HG03066 (cell line): ENCODE results near the gene HEPACAM2.

ENCODE experiments used
- ATAC-seq: cut with Tn5 transposase; IDR thresholded peaks from one replicate; pipeline ENCODE4 v1.9.1; 2021; ENCODE audit warnings: low read depth; ENCODE audit not compliant: unreplicated experiment

The HEPACAM2 gene

DNA sequence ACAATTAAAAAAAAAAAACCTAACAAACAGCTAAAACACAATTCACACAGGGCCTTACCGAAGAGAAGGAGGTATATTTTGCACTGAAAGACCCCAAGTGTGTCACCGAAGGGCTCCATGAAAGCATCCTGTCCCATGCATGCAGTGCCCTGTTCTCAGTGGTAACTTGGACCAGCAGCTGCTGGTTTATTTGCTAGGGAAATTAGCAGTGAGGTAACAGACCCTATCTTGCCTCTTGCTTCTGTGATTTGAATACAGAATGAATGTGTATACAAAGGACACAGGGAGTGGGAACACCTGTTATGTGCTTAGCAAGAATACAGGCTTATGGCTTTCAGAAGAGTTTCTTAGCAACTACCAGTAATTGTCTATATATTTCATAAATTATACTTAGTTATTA, at the start of gene HEPACAM2:
Gene HEPACAM2, minus strand, starts transcription at position 160 of the 400 bp plus-strand sequence.
- ATAC-seq, result no peak

DNA sequence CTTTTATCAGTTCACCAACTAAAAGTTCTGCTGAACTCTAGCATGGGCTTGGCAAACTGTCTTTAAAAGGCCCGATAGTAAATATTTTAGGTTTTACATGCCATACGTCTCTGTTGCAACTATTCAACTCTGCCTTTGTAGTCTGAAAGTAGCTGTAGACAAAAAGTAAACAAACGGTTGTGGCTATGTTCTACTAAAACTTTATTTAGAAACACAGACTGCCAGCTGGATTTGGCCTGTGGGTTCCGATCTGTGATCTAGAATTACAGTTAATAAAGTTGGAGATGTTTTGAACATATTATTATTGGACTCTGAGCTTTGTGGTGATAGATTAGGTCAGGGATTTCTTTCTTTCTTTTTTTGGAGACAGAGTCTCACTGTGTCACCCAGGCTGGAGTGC, 39.0 kb upstream of the HEPACAM2 start:
- no peak for ATAC-seq

DNA sequence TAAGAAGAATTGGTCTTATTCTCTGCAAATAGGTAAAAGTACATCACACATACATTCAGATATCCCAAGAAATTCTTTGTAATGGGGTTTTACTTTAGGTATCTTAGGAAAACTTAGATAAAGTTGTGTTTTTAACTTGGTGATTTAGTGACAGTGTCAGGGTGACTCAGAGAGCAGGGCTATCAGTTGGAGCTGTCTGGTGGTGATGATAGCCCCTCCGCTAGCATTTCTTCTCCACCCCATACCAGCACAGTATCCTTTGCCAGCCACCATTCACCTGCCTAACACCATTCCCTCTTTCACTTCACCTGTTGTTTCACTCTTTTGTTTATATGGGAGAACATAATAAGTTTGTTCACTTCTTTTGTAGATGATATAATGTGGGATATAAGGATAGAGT, 36.3 kb upstream of the HEPACAM2 start:
- ATAC-seq, result no peak

DNA sequence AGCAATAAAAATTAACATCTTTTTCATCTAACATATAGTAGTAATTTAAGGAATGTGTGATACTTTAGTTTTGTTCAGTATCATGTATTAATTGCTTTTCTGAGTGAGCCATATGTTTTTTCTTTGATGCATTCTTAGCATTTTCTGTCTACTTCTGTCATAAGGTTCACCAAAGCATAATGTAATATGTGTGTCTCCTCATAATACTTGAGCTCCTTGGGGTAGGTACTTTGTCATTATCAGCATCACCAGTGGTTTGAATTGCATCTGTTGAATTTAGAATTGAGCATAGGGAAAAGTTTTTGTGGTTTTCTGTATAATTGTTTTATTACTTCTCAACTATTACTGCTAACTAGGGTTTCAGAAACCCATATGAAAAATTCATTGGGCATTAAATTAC, 32.4 kb upstream of the HEPACAM2 start:
- no peak for ATAC-seq

- no peak for ATAC-seq
Measured at GRCh38 chr7:93249491-93250148, 23.4 kb upstream of the HEPACAM2 start.

DNA sequence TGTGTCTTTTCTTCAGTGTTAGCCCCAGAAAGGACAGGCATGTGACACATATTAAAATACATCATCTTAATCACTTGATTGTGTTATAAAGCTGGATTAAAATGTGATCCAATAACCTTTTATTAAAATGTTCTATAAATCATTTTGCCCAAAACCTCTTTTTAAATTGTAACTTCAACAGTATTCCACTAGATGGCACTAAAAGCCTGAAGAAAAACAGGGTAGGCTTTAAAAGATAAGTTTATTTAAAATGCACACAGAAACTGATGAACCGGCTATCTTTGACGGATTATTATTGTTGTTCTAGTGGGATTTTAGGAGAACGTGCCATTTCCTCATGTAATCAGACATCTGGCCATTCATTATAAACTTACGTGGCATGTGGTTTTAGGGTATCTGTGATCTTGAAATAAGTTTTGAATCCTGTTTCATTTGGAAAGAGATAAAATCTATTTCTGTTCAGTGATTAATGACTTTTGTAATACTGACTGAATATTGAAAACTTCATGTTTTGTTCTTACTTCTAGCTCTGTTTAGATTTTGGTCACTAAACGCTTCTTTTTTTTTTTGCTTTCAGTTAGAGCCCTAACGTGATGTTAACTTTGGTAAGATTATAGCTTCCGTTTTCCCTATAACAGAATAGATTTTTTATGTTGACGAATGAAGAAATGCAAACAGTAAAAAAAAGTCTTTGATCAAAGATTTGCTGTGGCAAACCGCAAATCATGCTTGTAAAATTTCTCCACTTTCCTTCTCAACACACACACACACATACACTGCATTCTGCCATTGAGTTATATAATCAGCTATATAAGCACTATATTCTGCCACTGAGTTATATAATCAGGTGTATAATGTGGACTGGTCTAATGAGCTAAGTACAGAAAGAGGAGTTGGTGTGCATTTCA, 19.5 kb upstream of the HEPACAM2 start:
- ATAC-seq, result no peak

GRCh38 chr7:93242106-93242505, 15.8 kb upstream of the HEPACAM2 start:
- no peak for ATAC-seq

- no peak for ATAC-seq
Measured at GRCh38 chr7:93239824-93240223, 13.6 kb upstream of the HEPACAM2 start.

DNA sequence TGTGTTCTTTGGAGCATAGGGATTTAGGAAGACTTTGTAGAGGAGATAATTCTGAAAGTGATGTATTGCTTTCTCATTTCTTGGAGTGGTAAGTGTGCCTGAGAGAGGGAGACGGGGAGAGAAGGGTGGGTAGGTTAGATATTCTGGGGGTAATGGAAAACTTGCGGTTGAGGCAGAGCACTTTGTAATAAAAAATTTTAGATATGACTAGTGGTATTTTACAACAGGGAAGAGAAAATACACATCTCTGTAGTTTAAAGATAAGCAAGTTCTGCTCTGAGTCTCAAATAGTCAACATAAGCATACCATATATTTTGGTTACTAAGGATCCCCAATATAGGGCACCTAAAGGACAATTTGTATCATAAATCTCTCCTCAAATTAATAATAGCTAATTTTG, 12.5 kb upstream of the HEPACAM2 start:
- no peak for ATAC-seq

DNA sequence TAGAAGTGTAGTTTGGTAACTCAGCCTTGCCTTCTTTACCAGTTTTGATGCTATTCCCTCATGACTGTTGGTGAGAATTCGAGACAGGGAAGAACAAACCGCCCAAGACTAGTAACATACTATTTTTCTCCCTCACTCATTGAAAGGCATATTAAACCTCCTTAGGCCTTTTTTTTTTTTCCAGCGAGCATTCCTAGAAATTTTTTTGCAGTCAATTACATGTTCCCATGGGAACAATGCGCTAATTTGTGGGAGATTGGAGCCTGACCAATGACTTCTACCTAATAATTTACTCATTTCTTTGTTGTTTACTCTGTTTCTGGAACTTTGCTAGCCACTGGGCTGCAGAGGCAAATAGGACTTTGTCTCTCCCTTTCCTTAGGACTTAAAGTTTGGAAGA, 11.9 kb upstream of the HEPACAM2 start:
- ATAC-seq, result no peak

DNA sequence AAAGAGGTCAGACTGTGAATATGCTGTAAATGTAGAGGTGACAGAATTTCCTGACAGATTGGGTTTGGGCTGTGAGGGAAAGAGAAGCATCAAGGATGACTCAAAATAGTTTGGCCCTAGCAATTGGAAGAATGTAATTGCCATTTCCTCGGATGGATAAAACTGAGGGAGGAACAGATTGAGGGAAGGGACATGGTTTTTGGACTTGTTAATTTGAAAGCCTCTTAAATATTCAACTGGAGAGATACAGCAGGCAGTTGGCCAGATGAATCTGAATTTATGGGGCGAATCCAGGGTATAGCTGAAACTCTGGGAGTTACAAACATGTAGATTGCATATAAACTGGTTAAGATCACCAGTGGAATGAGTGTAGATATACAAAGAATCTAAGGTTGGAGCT, 9.3 kb upstream of the HEPACAM2 start:
- ATAC-seq, result no peak

GRCh38 chr7:93232673-93233018, 6.4 kb upstream of the HEPACAM2 start:
- peak; percentile 2 for ATAC-seq

DNA sequence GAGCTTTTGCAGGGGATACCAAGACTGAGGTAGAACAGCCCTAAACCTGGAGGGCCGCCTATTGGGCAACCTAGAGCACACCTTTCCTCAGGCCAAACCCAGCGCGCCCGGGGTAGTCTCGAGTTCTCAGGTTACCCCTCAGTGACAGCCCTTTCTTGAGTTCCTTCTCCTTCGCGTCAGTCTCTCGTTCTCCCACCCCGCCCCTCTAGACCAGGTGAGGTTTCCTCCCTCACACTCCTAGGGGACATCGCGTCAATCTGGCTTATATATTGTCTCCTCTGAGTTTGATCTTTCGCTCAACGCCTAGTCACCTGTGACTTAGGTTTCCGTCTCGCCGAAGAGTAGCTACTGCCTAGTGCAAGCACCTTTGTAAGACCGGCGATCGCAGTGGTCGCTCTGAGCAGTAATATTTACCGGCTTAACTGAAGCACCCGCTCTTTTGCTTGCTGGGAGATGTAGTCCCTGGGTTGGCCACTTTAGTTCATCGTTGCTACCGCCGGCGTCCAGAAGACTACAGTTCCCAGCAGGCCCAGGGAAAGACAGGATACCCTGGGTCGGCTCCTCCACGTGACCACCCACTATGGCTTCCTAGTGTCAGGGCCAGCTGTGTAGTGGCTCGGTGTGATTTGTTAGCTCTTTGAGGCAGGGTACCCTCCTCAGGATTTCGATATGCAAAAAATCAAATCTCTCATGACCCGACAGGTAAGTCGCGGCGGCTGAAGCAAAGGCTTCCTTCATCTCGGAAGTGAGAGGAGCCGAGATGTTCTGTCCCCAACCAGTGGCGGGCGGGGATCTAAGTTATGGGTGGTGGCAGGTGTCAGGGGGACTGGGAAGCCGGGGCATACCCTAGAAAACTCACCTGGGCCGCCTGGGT, 5.8 kb upstream of the HEPACAM2 start, which contains the start of gene VPS50:
Gene VPS50, plus strand, starts transcription at position 568 of the 874 bp plus-strand sequence. Its CDS starts 102 bp downstream, at position 670.
- peak; percentile 98 for ATAC-seq

DNA sequence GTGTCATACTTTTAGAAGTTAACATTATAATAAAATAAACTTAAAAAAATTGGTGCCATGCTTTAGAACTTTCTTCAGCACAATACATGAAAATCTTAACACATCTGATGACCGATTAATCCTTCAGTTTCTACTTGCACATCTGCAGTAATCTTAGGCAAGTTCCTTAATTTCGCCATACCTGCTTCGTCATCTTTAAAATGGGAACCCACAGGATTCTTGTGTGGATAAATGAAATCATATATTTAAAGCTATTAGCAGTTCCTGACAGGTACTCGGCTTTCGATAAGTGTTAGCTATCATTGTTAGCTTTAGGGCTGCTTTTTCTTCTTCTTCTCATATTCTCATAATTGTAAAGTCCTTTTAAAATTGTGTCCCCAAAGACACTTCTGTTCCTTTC, 5.0 kb upstream of the HEPACAM2 start:
- no peak for ATAC-seq

GRCh38 chr7:93228302-93228701, 2.0 kb upstream of the HEPACAM2 start:
- peak; percentile 20 for ATAC-seq

- no peak for ATAC-seq
Measured at GRCh38 chr7:93219868-93220267, 6.4 kb downstream of the HEPACAM2 start.

DNA sequence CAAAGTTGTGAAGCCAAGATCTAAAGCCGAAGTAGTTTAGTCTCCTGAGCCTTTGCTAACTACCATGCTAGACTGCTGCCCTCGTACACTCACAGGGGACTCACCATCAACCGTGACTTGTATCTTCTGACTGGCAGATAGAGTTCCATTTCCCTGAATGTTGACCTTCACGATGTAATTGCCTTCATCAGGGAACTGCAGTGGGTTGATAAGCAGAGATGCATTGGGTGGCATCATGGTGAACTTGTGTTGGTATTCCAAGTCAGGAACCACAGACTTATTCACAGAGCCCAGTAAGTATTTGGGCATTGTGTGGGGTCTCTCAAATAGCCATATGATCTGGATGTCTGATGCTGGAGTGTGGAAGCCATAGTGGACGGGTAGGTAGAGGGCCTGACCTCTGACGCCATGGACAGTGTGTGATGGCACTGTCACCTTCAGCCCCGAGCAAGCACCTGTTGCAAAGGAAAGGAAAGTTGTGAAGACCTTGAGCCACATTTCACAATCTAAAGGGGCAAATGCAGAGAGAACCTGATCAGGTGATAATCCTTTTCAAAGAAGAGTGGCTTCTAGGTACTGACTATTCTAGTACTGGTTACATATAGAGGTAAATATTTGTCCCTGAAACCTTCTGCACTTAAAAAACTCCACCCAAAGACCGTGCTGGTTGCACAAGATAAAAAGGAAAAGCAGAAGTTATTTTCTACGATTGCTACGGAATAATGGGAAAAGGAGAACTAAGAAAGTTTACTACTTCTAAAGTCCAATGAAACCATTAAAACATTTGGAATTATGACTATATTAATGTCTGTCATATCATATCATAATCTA, 7.1 kb downstream of the HEPACAM2 start:
- no peak for ATAC-seq

DNA sequence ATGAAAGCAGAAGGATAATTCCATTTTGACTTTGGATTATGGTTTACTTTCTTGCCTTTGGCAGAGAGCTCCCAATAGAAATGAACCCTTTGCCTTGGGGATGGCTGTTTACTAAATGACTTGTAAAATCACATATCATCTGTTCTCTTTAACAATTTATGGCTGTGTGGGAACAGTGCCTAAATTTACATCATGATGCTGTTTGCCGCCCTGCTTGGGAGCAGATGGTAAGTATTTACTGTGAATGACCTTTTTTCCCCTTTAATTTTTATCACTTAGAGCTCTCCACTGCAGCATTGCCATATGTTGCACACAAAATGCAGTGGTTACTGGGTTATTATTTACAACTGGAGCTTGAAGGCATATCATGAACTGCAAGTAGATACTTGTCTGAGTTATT, 13.4 kb downstream of the HEPACAM2 start:
- ATAC-seq, result no peak

- no peak for ATAC-seq
Measured at GRCh38 chr7:93211228-93211818, 14.9 kb downstream of the HEPACAM2 start.

- no peak for ATAC-seq
Measured at GRCh38 chr7:93205046-93205445, 21.2 kb downstream of the HEPACAM2 start.
